ENCODE measurements around the gene CXorf58.

DNA sequence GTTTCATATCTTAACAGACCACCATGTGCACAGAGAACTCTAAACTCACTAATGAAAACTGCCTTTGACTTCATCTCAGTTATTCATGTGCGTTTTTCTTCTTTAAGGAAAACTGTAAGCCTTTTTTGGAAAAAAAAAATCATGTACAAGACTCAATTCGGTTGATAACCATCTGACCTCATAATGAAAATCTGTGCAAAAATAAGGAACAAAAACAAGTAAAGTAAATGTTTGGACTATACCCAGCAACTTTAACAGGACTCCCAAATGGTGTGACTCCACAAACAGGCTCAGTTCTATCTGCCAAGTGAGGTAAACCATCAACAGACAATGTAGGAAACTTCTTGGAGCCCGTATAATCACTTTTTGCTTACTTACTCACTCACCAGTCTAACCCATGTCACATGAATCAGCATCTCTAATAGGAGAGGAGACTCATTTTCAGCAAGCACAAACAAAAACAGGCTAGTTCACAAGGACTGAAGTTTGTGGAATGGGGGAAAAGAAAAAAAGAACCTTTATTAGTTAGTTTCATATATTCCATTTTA lies 9.3 kb upstream of the CXorf58 start:
- TF ChIP-seq POLR2A (IDR thresholded peaks at IDR 0.05) = no peak
- no peak for TF ChIP-seq CTCF (IDR thresholded peaks at IDR 0.05)

Measured in vagina (tissue), 2 donors.